MM.1S (cell line): ENCODE results near the gene DUOXA1.

Experiments used
- EZH2 ChIP-seq: fragments of 300-600 bp; sonication (generic); optimal IDR thresholded peaks from 2 replicates; pipeline ENCODE3; 2017; ENCODE audit warnings: low read depth, mild to moderate bottlenecking, antibody characterized with exemption, low read length, mixed read lengths
- TF ChIP-seq, protein P1 (sequence below): fragments of 300-600 bp; sonication (generic); IDR thresholded peaks from 2 replicates; pipeline ENCODE4 v1.5.1; 2016; ENCODE audit warnings: antibody characterized with exemption, low read length, mixed read lengths

DNA sequence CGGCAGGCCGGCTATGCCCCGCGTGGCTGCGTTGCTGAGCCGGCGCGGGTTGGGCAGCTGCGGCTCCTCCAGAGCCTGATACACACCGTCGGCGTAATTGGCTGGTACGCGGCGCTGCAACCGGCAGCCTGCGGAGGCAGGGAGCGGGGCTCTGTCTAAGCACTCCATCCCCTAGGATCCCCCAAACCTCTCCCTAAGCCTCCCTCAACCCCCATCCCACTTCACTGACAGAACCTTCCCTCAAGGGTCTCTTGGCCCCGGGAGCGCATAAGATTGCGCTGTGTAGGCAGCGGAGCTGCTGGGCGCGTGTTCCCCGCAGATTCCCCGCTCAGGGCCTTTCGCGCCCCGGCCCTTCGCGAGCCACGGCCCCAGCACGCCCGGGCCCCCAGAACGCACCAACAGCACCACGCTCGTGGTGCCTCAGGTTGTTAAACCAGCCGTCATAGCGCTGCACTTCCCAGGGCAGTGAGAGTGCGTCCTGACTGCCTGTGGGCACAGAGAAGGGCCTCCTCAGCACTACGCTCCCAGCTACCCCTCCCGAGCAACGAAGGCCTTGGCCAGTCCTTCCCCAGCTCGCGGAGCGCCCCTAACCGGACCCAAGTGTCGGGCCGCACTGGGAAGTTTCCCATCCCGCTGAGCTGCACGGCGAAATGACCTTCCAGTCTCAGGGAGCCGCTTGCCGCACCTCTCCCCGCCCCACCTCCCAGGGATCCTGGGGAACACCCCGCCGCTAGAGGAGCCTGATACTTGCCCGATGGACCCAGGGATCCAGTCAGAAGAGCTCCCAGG lies 16.9 kb downstream of the DUOXA1 start:
- TF ChIP-seq, protein P1, sequence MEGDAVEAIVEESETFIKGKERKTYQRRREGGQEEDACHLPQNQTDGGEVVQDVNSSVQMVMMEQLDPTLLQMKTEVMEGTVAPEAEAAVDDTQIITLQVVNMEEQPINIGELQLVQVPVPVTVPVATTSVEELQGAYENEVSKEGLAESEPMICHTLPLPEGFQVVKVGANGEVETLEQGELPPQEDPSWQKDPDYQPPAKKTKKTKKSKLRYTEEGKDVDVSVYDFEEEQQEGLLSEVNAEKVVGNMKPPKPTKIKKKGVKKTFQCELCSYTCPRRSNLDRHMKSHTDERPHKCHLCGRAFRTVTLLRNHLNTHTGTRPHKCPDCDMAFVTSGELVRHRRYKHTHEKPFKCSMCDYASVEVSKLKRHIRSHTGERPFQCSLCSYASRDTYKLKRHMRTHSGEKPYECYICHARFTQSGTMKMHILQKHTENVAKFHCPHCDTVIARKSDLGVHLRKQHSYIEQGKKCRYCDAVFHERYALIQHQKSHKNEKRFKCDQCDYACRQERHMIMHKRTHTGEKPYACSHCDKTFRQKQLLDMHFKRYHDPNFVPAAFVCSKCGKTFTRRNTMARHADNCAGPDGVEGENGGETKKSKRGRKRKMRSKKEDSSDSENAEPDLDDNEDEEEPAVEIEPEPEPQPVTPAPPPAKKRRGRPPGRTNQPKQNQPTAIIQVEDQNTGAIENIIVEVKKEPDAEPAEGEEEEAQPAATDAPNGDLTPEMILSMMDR = no peak
- TF ChIP-seq EZH2 = no peak
